HTERT RPE-1 (cell line): ENCODE results near the gene NKD2.
"Not testable (repeated sequence)": the region's sequence is repeated elsewhere in the genome, so short reads cannot be mapped to it uniquely, and the experiment has no call there.

Experiments used
- in situ Hi-C: fragments of 300-500 bp; cut with MboI; formaldehyde crosslinking; loops from 4 replicates; pipeline ENCODE4 v1.14.3; 2020; ENCODE audit warnings: low sequenced_read_pairs

NKD2 gene

GRCh38 chr5:1012900-1013237 is 4.3 kb downstream of the NKD2 start:
- in situ Hi-C loops, result no loop called here

GRCh38 chr5:1013238-1013947 is 4.8 kb downstream of the NKD2 start:
- in situ Hi-C loops, result no loop called here

- in situ Hi-C loops, result no loop called here
These were observed 5.3 kb downstream of the NKD2 start for GRCh38 chr5:1013948-1014301.

- in situ Hi-C loops, result no loop called here
These were observed 5.7 kb downstream of the NKD2 start for GRCh38 chr5:1014346-1014745.

GRCh38 chr5:1014781-1015221 is 6.2 kb downstream of the NKD2 start:
- in situ Hi-C loops, result no loop called here

- in situ Hi-C loops, result no loop called here
These were observed 6.9 kb downstream of the NKD2 start for GRCh38 chr5:1015507-1015906.

GRCh38 chr5:1016036-1016435 is 7.4 kb downstream of the NKD2 start:
- in situ Hi-C loops, result no loop called here

GRCh38 chr5:1016476-1016875 is 7.9 kb downstream of the NKD2 start:
- in situ Hi-C loops, result no loop called here

GRCh38 chr5:1017056-1017455 is 8.5 kb downstream of the NKD2 start:
- in situ Hi-C loops, result no loop called here

- in situ Hi-C loops, result no loop called here
These were observed 9.3 kb downstream of the NKD2 start for GRCh38 chr5:1017691-1018455.

- in situ Hi-C loops, result no loop called here
These were observed 10.0 kb downstream of the NKD2 start for GRCh38 chr5:1018596-1018995.

- in situ Hi-C loops, result no loop called here
These were observed 10.7 kb downstream of the NKD2 start for GRCh38 chr5:1019001-1019905.

- in situ Hi-C loops, result no loop called here
These were observed 11.9 kb downstream of the NKD2 start for GRCh38 chr5:1020452-1020961.

GRCh38 chr5:1021136-1021968 is 12.8 kb downstream of the NKD2 start:
- in situ Hi-C loops, result no loop called here

GRCh38 chr5:1021969-1022336 is 13.4 kb downstream of the NKD2 start:
- in situ Hi-C loops, result not testable (repeated sequence)

GRCh38 chr5:1026700-1027621 is 18.4 kb downstream of the NKD2 start:
- in situ Hi-C loops, result no loop called here

GRCh38 chr5:1027631-1028441 is 19.2 kb downstream of the NKD2 start:
- in situ Hi-C loops, result no loop called here

GRCh38 chr5:1028481-1029281 is 20.1 kb downstream of the NKD2 start:
- in situ Hi-C loops, result no loop called here
